ENCODE data around the gene CCDC148. TPM values are rescaled to one million over a fixed set of nuclear protein-coding genes. Genes with fewer than 3 reads are reported as not detected.

The CCDC148 gene
- total RNA-seq, 1 donor from 2014 or later, result 0.78 TPM

GRCh38 chr2:158154596-158154995 lies 302.0 kb downstream of the CCDC148 start:
- intact Hi-C loops (cut with DNase I), result no loop called here
- DNase-seq (ENCODE audit: missing footprints) (no peak), ATAC-seq (no peak)

GRCh38 chr2:158153270-158154015 lies 303.1 kb downstream of the CCDC148 start:
- no peak for DNase-seq (ENCODE audit: missing footprints)
- intact Hi-C loops (cut with DNase I), result no loop called here
- no peak for ATAC-seq

- no peak for ATAC-seq
- DNase-seq (ENCODE audit: missing footprints), result no peak
- intact Hi-C loops (cut with DNase I), result no loop called here
These were observed 311.5 kb downstream of the CCDC148 start for GRCh38 chr2:158144914-158145625.

GRCh38 chr2:158143703-158144360 lies 312.7 kb downstream of the CCDC148 start:
- no peak for DNase-seq (ENCODE audit: missing footprints)
- ATAC-seq, result no peak
- intact Hi-C loops (cut with DNase I), result no loop called here

GRCh38 chr2:158142568-158143332 lies 313.8 kb downstream of the CCDC148 start:
- ATAC-seq (no peak), DNase-seq (ENCODE audit: missing footprints) (no peak)
- intact Hi-C loops (cut with DNase I), result no loop called here

GRCh38 chr2:158142165-158142564 lies 314.4 kb downstream of the CCDC148 start:
- intact Hi-C loops (cut with DNase I), result no loop called here
- DNase-seq (ENCODE audit: missing footprints), result no peak
- no peak for ATAC-seq

GRCh38 chr2:158140201-158140600 lies 316.4 kb downstream of the CCDC148 start:
- no peak for ATAC-seq
- DNase-seq (ENCODE audit: missing footprints), result no peak
- intact Hi-C loops (cut with DNase I), result no loop called here

GRCh38 chr2:158138255-158138654 lies 318.3 kb downstream of the CCDC148 start:
- DNase-seq (ENCODE audit: missing footprints) (no peak), ATAC-seq (no peak)
- intact Hi-C loops (cut with DNase I), result no loop called here

- no peak for ATAC-seq
- no peak for DNase-seq (ENCODE audit: missing footprints)
- intact Hi-C loops (cut with DNase I), result no loop called here
These were observed 321.5 kb downstream of the CCDC148 start for GRCh38 chr2:158135096-158135495.

GRCh38 chr2:158134655-158135054 lies 321.9 kb downstream of the CCDC148 start:
- ATAC-seq, result no peak
- intact Hi-C loops (cut with DNase I), result no loop called here
- no peak for DNase-seq (ENCODE audit: missing footprints)

GRCh38 chr2:158134055-158134454 lies 322.5 kb downstream of the CCDC148 start:
- ATAC-seq, result no peak
- intact Hi-C loops (cut with DNase I), result no loop called here
- no peak for DNase-seq (ENCODE audit: missing footprints)

GRCh38 chr2:158131919-158132566 lies 324.5 kb downstream of the CCDC148 start:
- ATAC-seq (no peak), DNase-seq (ENCODE audit: missing footprints) (no peak)
- intact Hi-C loops (cut with DNase I), result no loop called here

- ATAC-seq (no peak), DNase-seq (ENCODE audit: missing footprints) (no peak)
- intact Hi-C loops (cut with DNase I), result no loop called here
These were observed 325.1 kb downstream of the CCDC148 start for GRCh38 chr2:158131483-158131912.

GRCh38 chr2:158130832-158131473 lies 325.6 kb downstream of the CCDC148 start:
- intact Hi-C loops (cut with DNase I), result no loop called here
- no peak for DNase-seq (ENCODE audit: missing footprints)
- no peak for ATAC-seq

- ATAC-seq (no peak), DNase-seq (ENCODE audit: missing footprints) (no peak)
- intact Hi-C loops (cut with DNase I), result no loop called here
These were observed 327.5 kb downstream of the CCDC148 start for GRCh38 chr2:158129037-158129436.

- ATAC-seq (no peak), DNase-seq (ENCODE audit: missing footprints) (no peak)
- intact Hi-C loops (cut with DNase I), result no loop called here
These were observed 328.2 kb downstream of the CCDC148 start for GRCh38 chr2:158128168-158128973.

- DNase-seq (ENCODE audit: missing footprints), result no peak
- no peak for ATAC-seq
- intact Hi-C loops (cut with DNase I), result no loop called here
These were observed 329.2 kb downstream of the CCDC148 start for GRCh38 chr2:158127380-158127804.
